Smooth muscle cell (in vitro differentiated cells): ENCODE measurements around the gene ZDHHC3. TPM values are rescaled to one million over a fixed set of nuclear protein-coding genes. Genes with fewer than 3 reads are reported as not detected.

Experiments
- DNase-seq: peaks from one replicate; lab custom pipeline; 2025; ENCODE audit not compliant: unreplicated experiment; lab: John Stamatoyannopoulos, UW
- H2AFZ ChIP-seq: fragments of 200-600 bp; sonication (generic); 2 replicates; pipeline ENCODE4 v1.6.0; 2016; ENCODE audit warnings: antibody characterized with exemption, low read depth, mild to moderate bottlenecking
- H3F3A ChIP-seq: fragments of 200-600 bp; sonication (generic); 2 replicates; pipeline ENCODE4 v1.6.0; 2017; ENCODE audit warnings: antibody characterized with exemption, low read depth
- H3K27ac ChIP-seq: fragments of 200-600 bp; sonication (generic); 2 replicates; pipeline ENCODE4 v1.5.1; 2016; ENCODE audit warnings: low read depth, mild to moderate bottlenecking
- H3K27me3 ChIP-seq: fragments of 200-600 bp; sonication (generic); 2 replicates; pipeline ENCODE4 v1.6.1; 2016; ENCODE audit warnings: low read depth, mild to moderate bottlenecking
- H3K36me3 ChIP-seq: fragments of 200-600 bp; sonication (generic); 2 replicates; pipeline ENCODE4 v1.5.1; 2016; ENCODE audit warnings: low read depth
- H3K4me1 ChIP-seq: fragments of 200-600 bp; sonication (generic); 2 replicates; pipeline ENCODE4 v1.5.1; 2016; ENCODE audit warnings: low read depth
- H3K4me2 ChIP-seq: fragments of 200-600 bp; sonication (generic); 2 replicates; pipeline ENCODE4 v1.6.0; 2016; ENCODE audit warnings: mild to moderate bottlenecking
- H3K4me3 ChIP-seq: fragments of 200-600 bp; sonication (generic); 2 replicates; pipeline ENCODE4 v1.5.1; 2016; ENCODE audit warnings: mild to moderate bottlenecking
- H3K79me2 ChIP-seq: fragments of 200-600 bp; sonication (generic); 2 replicates; pipeline ENCODE4 v1.6.0; 2016; ENCODE audit warnings: low read depth, mild to moderate bottlenecking
- H3K9ac ChIP-seq: fragments of 200-600 bp; sonication (generic); 2 replicates; pipeline ENCODE4 v1.6.0; 2016; ENCODE audit warnings: low read depth
- H3K9me3 ChIP-seq: fragments of 200-600 bp; sonication (generic); replicated peaks from 2 replicates; pipeline ENCODE4 v1.5.1; 2016; ENCODE audit warnings: low read depth
- H4K20me1 ChIP-seq: fragments of 200-600 bp; sonication (generic); 2 replicates; pipeline ENCODE4 v1.6.0; 2016; ENCODE audit warnings: low read depth
- WGBS: methylation state at CpG from one replicate; pipeline ENCODE4 v1.1.7; 2016; ENCODE audit warnings: low lambda C conversion rate; 5-methylcytosine and 5-hydroxymethylcytosine counted together
- polyA plus RNA-seq: library from polyadenylated mRNA; unstranded; fragments of >200 nt; fragmentation: Nextera tagmentation; extraction: Ambion mirVana; gene quantifications from 2 replicates; pipeline ENCODE4 v1.2.1, GENCODE V29; 2016
- total RNA-seq: library from RNA; depleted of rRNA; stranded (reverse); fragments of >200 nt; gene quantifications from 2 replicates; pipeline ENCODE4 v1.2.3, GENCODE V29; 2014
- TF ChIP-seq, protein P1 (sequence below): fragments of 200-600 bp; sonication (generic); IDR thresholded peaks from 2 replicates; pipeline ENCODE4 v1.5.1; 2017; ENCODE audit warnings: borderline replicate concordance, mild to moderate bottlenecking, antibody characterized with exemption; ENCODE audit not compliant: insufficient read depth, poor library complexity, severe bottlenecking

Gene ZDHHC3
- total and polyA plus RNA-seq, 2 experiments from 2014 or later = 40.5 to 63.7 TPM

DNA sequence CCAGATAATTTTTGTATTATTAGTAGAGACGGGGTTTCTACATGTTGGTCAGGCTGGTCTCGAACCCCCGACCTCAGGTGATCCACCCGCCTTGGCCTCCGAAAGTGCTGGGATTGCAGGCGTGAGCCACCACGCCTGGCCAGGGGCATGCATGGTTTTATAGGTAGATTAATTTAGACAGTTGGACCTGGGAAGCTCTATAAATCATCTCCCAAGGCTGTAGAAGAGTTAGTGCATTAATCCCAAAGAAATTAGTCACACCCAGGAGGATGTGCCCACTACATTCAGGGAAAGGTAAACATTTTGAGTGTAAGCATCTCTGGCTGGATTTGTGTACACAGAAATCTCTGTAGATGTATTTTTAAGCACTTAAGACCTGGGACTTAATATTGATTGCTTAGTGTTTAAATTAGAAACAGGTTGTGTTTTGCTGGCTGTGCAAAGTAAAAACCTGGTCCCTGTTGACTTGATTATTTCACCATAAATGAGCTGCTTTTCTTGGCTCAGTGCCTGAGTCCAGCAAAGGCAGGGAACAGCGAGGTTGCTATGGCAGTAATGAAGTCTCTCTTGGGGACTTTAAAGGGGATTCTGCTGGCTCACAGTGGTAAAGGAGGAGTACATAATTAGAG is 19.3 kb upstream of the ZDHHC3 start:
- Histone ChIP-seq H3K9me3 (no peaks in the 10 kb centered on the region), H3K4me1 (peaks cover 4% of the 10 kb centered on the region), H3F3A (no peaks in the 10 kb centered on the region), H3K27ac (no peak overlapping the region), H3K27me3 (no peaks in the 10 kb centered on the region), H3K79me2 (peaks cover 9% of the 10 kb centered on the region), H3K4me3 (no peak overlapping the region), H3K36me3 (peaks cover 8% of the 10 kb centered on the region), H3K9ac (no peak overlapping the region), H4K20me1 (peaks cover 64% of the 10 kb centered on the region), H3K4me2 (no peak overlapping the region), H2AFZ (no peak overlapping the region)
- TF ChIP-seq, protein P1, sequence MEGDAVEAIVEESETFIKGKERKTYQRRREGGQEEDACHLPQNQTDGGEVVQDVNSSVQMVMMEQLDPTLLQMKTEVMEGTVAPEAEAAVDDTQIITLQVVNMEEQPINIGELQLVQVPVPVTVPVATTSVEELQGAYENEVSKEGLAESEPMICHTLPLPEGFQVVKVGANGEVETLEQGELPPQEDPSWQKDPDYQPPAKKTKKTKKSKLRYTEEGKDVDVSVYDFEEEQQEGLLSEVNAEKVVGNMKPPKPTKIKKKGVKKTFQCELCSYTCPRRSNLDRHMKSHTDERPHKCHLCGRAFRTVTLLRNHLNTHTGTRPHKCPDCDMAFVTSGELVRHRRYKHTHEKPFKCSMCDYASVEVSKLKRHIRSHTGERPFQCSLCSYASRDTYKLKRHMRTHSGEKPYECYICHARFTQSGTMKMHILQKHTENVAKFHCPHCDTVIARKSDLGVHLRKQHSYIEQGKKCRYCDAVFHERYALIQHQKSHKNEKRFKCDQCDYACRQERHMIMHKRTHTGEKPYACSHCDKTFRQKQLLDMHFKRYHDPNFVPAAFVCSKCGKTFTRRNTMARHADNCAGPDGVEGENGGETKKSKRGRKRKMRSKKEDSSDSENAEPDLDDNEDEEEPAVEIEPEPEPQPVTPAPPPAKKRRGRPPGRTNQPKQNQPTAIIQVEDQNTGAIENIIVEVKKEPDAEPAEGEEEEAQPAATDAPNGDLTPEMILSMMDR = no peak
- DNase-seq = no peak
- WGBS = 92% methylated on average over 8 of the region's 8 CpGs

DNA sequence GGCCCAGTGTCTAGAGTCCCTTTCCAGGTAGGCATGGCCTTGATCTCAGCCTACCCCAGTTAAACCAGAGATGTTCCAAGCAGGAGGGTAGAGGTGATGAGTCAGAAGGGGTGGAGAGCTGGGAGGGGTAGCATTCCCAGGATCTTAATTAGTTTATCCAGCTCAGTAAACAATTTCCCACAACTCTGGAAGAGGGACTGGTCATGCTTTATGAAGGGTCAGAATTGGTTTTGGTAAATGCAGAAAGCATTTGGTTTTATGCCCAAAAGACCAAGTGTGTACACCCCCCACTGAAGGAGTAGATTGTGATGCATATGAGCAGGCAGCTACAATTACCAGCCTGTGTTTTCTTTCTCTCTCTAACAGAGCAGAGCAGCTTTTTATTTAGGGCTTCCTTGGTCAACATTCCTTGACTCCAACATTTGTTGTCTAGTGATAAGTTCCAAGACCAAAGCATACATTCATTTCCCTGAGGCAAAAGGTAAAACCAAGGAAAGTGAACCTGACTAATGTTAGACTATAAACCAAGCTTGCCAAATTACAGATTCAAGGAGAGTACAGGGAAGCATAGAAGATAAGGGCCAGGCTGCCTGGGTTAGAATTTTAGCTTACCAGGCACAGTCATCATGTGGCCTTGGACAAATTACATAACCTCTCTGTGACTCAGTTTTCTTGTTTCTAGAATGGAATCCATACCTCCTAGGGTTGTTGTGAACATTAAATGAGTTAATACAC is 17.7 kb upstream of the ZDHHC3 start:
- H3K9ac ChIP-seq = no peak overlapping the region
- no peak overlapping the region for H2AFZ ChIP-seq
- no peak for DNase-seq
- H3K79me2 ChIP-seq = peaks cover 9% of the 10 kb centered on the region
- H3K9me3 ChIP-seq = no peaks in the 10 kb centered on the region
- no peaks in the 10 kb centered on the region for H3F3A ChIP-seq
- peak overlapping the region; percentile 61 for H3K27ac ChIP-seq
- TF ChIP-seq, protein P1 = no peak
- H3K4me2 ChIP-seq = no peak overlapping the region
- H3K36me3 ChIP-seq = no peaks in the 10 kb centered on the region
- no peak overlapping the region for H3K4me3 ChIP-seq
- peaks cover 78% of the 10 kb centered on the region for H4K20me1 ChIP-seq
- H3K4me1 ChIP-seq = peaks cover 4% of the 10 kb centered on the region
- H3K27me3 ChIP-seq = no peaks in the 10 kb centered on the region

DNA sequence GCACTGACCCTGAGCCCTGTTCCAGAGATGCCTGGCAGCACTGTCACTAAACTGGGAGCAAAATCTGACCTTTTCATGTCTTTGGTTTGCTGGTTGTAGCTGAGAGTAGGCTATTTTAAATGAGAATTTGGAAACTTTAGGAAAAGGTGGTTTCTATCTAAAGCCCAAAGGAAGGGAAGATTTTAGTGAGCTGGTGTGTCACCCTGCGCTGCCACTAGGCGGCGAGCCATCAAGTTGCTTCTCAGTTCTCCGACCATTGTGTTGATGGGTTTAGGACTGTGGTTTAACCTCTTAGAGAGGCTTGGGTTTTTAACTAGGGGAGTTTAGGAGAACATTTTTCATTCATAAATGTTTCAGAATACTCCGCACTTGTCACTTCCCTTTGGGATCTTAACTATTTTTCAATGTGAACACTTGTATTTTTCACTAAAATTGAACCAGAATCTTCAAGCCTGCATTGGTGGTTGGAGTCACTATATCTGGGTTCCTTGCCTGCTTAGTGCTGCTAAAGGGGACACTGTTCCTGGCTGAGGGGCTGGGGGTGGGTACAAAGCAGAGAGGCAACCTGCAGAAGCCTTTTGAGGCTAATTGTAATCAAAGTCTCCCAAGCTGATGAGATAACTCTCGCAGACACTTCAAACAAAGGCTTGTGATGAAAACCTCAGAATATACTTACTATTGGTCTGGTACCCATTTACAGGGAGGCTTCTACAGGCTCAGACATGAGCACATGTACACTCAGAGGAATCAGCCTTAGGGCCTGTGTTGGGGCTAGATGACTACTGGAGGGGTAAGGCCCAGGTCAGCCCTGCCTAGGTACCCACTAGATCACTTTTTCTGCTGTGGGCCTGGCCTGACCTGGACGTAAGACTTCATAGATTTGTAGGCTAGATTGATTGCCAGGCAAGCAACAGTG is 16.8 kb upstream of the ZDHHC3 start:
- Histone ChIP-seq H3F3A (no peaks in the 10 kb centered on the region), H3K9me3 (no peaks in the 10 kb centered on the region), H3K4me3 (no peak overlapping the region), H4K20me1 (peaks cover 86% of the 10 kb centered on the region), H3K9ac (no peak overlapping the region), H3K4me1 (peaks cover 4% of the 10 kb centered on the region), H3K27me3 (no peaks in the 10 kb centered on the region), H3K4me2 (no peak overlapping the region), H2AFZ (no peak overlapping the region), H3K27ac (peak overlapping the region; percentile 61), H3K79me2 (peaks cover 13% of the 10 kb centered on the region), H3K36me3 (no peaks in the 10 kb centered on the region)
- WGBS = 43% methylated on average over 7 of the region's 7 CpGs
- no peak for DNase-seq
- TF ChIP-seq, protein P1 = peak; percentile 73
